HG03558 (cell line): Measurements from ENCODE around the gene NBAS.
"Not testable (repeated sequence)": the region's sequence is repeated elsewhere in the genome, so short reads cannot be mapped to it uniquely, and the experiment has no call there.

Experiments used
- ATAC-seq: cut with Tn5 transposase; IDR thresholded peaks from one replicate; pipeline ENCODE4 v1.9.1; 2021; ENCODE audit warnings: moderate number of reproducible peaks; ENCODE audit not compliant: unreplicated experiment; ENCODE audit errors: extremely low read depth

The NBAS gene

GRCh38 chr2:15561574-15562344 is 625 bp upstream of the NBAS start:
- ATAC-seq: no peak

- ATAC-seq: peak; percentile 26
Observed at GRCh38 chr2:15560140-15560987, 770 bp downstream of the NBAS start.

- ATAC-seq: no peak
Observed at GRCh38 chr2:15559379-15560139, 1.6 kb downstream of the NBAS start.

- no peak for ATAC-seq
Observed at GRCh38 chr2:15557887-15558311, 3.2 kb downstream of the NBAS start.

GRCh38 chr2:15556311-15556930 is 4.7 kb downstream of the NBAS start:
- ATAC-seq: no peak

DNA sequence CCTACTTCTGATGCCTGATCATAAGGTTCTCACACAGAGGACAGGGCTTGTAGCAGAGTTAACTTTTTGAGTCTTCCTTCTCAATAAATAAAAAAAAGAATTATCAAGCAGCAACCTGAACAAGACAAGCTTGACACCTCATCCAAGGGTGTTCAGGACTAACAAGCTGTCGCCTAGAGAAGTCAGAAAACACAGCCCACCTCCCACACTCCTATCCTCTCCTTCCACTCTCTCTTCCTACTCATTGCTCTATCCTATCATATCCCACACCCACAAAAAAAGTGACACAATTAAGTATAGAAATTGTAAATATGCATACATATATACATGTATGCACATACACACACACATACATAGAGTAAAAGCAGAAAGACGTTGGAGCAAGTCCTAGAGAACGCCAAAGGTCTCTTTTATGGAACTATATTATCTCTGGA is 5.4 kb downstream of the NBAS start:
- ATAC-seq: no peak

DNA sequence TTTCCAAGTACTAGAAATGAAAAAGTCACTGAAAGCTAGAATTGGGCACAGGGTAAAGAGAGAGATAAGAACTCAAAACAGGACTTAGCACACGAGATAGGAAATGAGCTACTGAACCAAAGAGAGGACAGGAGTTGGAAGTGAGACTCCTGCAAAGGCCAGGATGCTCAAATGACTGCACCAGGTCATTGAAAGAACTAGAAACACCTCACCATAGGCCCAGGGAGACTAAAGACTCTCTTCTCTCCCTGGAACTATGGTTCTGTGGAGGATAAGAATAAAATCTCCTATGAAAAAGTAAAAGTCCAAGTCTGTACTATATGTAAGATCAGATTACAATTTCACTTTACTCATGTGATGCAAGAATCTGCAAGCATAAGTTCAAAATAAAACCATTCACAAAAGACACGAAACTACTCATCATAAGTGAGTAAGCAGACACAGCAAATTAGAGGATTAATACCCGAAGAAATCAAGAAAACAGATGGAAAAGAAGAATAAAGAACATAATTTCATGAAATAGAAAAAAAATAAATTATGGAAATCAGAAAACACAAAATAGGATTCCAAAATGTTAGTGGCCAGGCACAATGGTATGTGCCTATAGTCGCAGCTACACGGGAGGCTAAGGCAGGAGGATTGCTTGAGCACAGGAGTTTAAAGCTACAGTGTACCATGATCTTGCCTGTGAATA is 6.5 kb downstream of the NBAS start:
- no peak for ATAC-seq

DNA sequence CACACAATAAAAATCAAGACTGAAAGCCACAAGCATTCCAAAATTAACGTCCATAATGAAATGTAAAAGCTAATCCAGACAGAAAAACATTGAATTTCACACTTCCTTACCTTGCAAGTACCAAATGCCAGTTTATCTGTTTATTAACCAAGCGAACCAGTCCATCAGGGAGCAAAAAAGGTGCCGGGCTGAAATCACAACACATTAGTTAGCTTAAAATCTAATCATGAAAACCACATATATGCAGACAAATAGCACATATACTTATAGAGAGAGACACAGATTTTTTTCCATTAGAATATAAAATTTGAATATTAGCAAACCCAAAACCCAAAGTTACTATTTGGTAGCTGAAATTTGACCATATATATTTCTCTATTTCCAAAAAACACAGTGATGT is 7.2 kb downstream of the NBAS start:
- no peak for ATAC-seq

- ATAC-seq: no peak
Observed at GRCh38 chr2:15553519-15553918, 7.6 kb downstream of the NBAS start.

DNA sequence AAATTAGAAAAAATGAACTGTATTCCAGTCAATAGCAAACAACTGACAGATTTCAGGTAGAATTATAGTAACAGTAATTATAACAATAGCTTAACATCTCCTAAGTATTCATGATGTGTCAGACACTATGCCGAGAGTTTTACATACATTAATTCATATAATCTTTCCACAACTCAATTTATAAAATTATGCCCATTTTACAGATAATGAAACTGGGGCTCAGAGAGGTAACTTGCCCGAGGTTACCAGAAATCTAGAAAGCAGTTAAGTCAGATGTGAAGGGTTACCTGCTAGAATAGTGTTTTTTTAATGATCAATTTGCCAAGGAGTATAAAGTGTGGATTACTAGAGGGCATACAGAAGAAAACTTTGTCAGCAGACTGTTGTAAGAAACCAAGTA is 12.2 kb downstream of the NBAS start:
- ATAC-seq: no peak

GRCh38 chr2:15547115-15547876 is 13.8 kb downstream of the NBAS start:
- ATAC-seq: no peak

GRCh38 chr2:15546297-15547098 is 14.6 kb downstream of the NBAS start:
- no peak for ATAC-seq

DNA sequence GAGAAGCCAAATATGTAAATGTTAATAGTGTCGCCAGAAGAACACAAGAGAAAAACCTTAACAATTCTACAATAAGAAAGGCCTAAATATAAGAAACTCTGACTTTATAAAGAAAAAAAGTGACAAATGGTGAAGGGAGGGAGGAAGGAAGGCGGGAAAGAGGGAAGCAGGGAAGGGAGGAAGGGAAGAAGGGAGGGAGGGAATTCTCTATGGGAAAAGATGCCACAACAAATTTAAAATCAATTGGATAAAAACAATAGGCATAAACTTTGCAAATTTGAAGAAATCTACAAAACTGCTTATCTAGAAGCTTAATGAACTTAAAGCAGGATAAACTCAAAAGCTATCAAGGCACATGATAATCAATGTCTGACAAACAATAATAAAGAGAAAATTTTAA is 16.9 kb downstream of the NBAS start:
- ATAC-seq: no peak

GRCh38 chr2:15543541-15543940 is 17.6 kb downstream of the NBAS start:
- ATAC-seq: no peak

- ATAC-seq: no peak
Observed at GRCh38 chr2:15543053-15543452, 18.1 kb downstream of the NBAS start.

DNA sequence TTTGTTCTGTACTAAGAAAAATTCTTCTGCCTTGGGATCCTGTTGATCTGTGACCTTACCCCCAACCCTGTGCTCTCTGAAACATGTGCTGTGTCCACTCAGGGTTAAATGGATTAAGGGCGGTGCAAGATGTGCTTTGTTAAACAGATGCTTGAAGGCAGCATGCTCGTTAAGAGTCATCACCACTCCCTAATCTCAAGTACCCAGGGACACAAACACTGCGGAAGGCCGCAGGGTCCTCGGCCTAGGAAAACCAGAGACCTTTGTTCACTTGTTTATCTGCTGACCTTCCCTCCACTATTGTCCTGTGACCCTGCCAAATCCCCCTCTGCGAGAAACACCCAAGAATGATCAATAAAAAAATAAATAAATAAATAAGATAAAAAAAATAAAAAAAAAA is 18.9 kb downstream of the NBAS start:
- ATAC-seq: not testable (repeated sequence)

- not testable (repeated sequence) for ATAC-seq
Observed at GRCh38 chr2:15540523-15540922, 20.6 kb downstream of the NBAS start.

GRCh38 chr2:15539999-15540398 is 21.1 kb downstream of the NBAS start:
- peak; percentile 62 for ATAC-seq
